SK-N-SH treated with all-trans-retinoic acid at 6 μM for 48 hours (cell line): ENCODE results near the gene GAP43.

Experiments used
- ARNTL ChIP-seq: fragments of 450-650 bp; formaldehyde crosslinking; IDR thresholded peaks from 2 replicates; pipeline ENCODE4 v1.5.0; 2020; ENCODE audit warnings: low read depth, mild to moderate bottlenecking, moderate library complexity, borderline replicate concordance
- BACH2 ChIP-seq: fragments of 250-450 bp; sonication (Bioruptor Pico); IDR thresholded peaks from 2 replicates; pipeline ENCODE4 v1.9.0; 2021; ENCODE audit warnings: mild to moderate bottlenecking, borderline replicate concordance
- CREB5 ChIP-seq: fragments of 250-450 bp; sonication (Bioruptor Pico); IDR thresholded peaks from 2 replicates; pipeline ENCODE4 v1.5.1; 2020; ENCODE audit warnings: low read depth, mild to moderate bottlenecking, moderate library complexity
- CSDC2 ChIP-seq: fragments of 250-450 bp; sonication (Bioruptor Pico); IDR thresholded peaks from 2 replicates; pipeline ENCODE4 v1.5.0; 2020; ENCODE audit warnings: mild to moderate bottlenecking, moderate library complexity
- ESRRG ChIP-seq: fragments of 250-450 bp; sonication (Bioruptor Pico); IDR thresholded peaks from 2 replicates; pipeline ENCODE4 v1.6.1; 2021; ENCODE audit warnings: mild to moderate bottlenecking
- OSR1 ChIP-seq: fragments of 250-450 bp; sonication (Bioruptor Pico); IDR thresholded peaks from 2 replicates; pipeline ENCODE4 v1.8.0; 2022; ENCODE audit warnings: moderate library complexity, mild to moderate bottlenecking, inconsistent platforms
- TCF4 ChIP-seq: fragments of 250-450 bp; sonication (Bioruptor Pico); IDR thresholded peaks from 2 replicates; pipeline ENCODE4 v1.8.0; 2021; ENCODE audit warnings: mild to moderate bottlenecking, moderate library complexity, borderline replicate concordance
- ZFP3 ChIP-seq: fragments of 250-450 bp; sonication (Bioruptor Pico); IDR thresholded peaks from 2 replicates; pipeline ENCODE4 v1.5.0; 2020; ENCODE audit warnings: mild to moderate bottlenecking, moderate library complexity
- ZFP30 ChIP-seq: fragments of 450-650 bp; formaldehyde crosslinking; IDR thresholded peaks from 2 replicates; pipeline ENCODE4 v1.5.0; 2022; ENCODE audit warnings: mild to moderate bottlenecking, moderate library complexity
- ZNF565 ChIP-seq: fragments of 450-650 bp; formaldehyde crosslinking; conservative IDR thresholded peaks from 2 replicates; pipeline ENCODE4 v1.5.0; 2020; ENCODE audit warnings: low read depth, mild to moderate bottlenecking, moderate library complexity
- ZNF8 ChIP-seq: fragments of 450-650 bp; formaldehyde crosslinking; IDR thresholded peaks from 2 replicates; pipeline ENCODE4 v1.5.0; 2020; ENCODE audit warnings: mild to moderate bottlenecking, moderate library complexity

GRCh38 chr3:115624029-115624741 lies 875 bp downstream of the GAP43 start:
- TF ChIP-seq ZFP3 (CRISPR knock-in tag) (no peak), CREB5 (no peak), ZNF8 (CRISPR knock-in tag) (no peak), ZNF565 (no peak), CSDC2 (no peak), ARNTL (CRISPR knock-in tag) (no peak), OSR1 (no peak), TCF4 (CRISPR knock-in tag) (no peak), ZFP30 (no peak), ESRRG (CRISPR knock-in tag) (no peak), BACH2 (CRISPR knock-in tag) (no peak)
